Ammon's horn (tissue), 1 donor: ENCODE data around the gene HCN3.
A peak's percentile ranks its signal among the peaks of the same experiment; 100 is the strongest.
"Not testable (repeated sequence)": the region's sequence is repeated elsewhere in the genome, so short reads cannot be mapped to it uniquely, and the experiment has no call there.

ENCODE experiments used
- DNase-seq: peaks from one replicate; pipeline ENCODE4 v3.0.0-alpha.2; 2016; ENCODE audit warnings: low spot score

The HCN3 gene

DNA sequence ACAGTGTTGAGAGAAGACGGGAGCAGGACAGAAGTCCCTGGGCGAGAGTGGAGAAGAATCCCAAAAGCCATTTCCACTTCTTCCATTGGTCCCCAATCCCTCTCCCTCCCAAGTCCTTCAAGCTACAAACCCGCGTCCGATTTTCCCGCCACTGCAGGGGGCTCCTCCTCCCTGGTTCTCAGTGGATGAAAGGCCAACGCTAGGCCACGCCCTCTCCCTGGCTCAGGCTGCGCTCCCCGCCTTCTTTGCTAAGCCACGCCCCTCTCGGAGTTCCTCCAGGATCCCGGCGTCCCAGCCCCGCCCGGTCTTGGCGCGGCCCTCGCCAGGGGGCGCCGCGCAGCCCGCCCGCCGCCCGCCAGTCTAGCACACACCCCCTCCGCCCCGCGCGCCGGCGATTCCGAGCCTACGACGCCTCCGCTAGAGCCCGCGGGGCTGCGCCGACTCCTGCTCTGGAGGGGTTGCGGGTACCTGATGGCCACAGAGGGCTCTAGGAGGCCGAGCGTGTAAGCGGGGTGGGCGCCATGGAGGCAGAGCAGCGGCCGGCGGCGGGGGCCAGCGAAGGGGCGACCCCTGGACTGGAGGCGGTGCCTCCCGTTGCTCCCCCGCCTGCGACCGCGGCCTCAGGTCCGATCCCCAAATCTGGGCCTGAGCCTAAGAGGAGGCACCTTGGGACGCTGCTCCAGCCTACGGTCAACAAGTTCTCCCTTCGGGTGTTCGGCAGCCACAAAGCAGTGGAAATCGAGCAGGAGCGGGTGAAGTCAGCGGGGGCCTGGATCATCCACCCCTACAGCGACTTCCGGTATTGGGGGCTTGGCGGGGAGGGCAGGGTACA lies at the start of gene HCN3:
HCN3 (plus strand) TSS at position 394 of the 832 bp plus-strand sequence; CDS start at position 522, 128 bp downstream.
- peak; percentile 99 for DNase-seq

DNA sequence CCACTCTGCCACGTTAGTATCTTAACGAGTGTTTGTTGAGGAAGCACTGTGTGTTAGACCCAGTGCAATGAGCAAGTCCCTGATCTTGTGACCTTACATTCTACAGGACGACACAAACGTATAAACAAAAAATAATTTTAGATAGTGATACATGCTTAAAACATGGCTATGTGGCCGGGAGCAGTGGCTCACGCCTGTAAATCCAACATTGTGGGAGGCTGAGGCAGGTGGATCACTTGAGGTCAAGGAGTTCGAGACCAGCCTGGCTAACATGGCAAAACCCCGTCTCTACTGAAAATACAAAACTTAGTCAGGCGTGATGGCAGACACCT lies 49.2 kb upstream of the HCN3 start:
- DNase-seq: no peak

- DNase-seq: not testable (repeated sequence)
Observed at GRCh38 chr1:155231302-155231701, 46.0 kb upstream of the HCN3 start.

DNA sequence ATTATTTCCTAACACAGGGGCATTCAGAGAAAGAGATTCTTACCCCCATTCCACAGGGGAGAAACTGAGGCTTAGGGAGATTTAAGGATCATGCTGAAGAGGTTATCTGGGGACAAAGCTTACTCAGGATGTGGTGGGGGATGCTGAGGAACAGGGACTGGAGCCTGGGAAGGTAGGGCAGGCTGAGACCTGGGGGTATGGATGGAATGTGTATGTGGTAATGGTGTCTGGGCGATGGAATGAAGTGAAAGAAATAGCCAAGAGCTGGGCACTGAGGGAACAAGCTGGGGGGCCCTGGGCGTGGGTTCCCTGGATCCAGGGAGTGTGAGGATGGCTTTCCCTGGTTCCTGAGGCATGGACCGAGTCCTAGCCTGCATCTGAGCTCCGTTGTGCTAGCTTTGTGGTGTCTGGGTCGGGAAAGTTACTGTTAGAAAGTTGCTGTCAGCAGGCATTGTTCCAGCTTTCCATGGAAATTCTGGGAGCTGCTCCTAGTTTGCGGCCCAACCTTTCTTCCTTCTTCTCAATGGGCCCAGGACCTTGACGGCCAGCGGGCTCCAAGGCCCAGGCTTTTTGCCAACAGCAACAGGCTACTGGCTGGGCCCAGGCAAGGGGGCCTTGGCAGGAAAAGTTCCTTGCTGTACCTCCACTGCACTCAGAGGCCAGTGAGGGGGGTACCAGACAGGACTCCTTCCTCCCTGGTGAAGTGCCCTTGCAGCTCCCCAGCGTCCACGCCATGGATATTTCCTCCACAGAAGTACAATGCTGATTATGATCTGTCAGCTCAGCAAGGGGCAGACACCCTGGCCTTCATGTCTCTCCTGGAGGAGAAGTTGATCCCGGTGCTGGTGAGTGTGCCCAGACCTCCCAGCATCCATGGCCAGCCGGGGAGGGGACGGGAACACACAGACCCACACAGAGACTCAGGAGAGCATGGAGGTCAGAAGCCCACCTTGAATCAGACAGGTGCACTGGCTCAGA lies 45.0 kb upstream of the HCN3 start:
- peak; percentile 49 for DNase-seq

- not testable (repeated sequence) for DNase-seq
Observed at GRCh38 chr1:155233502-155233901, 43.8 kb upstream of the HCN3 start.

GRCh38 chr1:155235375-155235774 lies 41.9 kb upstream of the HCN3 start:
- DNase-seq: not testable (repeated sequence)

DNA sequence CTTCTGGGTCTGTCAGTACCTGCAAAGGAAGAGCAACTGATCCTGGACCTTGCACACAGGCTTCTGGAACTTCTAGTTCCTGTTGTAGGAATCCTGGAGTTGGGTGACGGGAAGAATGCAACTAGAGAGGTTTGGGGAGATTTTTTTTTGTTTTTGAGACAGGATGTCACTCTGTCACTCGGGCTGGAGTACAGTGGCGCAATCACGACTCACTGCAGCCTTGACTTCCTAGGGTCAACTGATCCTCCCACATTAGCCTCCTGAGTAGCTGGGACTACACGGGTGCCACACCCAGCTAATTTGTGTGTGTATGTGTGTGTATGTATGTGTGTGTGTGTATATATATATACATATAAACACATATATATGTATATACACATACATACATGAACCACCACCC lies 40.8 kb upstream of the HCN3 start:
- DNase-seq: no peak

GRCh38 chr1:155241069-155241679 lies 36.1 kb upstream of the HCN3 start:
- peak; percentile 93 for DNase-seq

DNA sequence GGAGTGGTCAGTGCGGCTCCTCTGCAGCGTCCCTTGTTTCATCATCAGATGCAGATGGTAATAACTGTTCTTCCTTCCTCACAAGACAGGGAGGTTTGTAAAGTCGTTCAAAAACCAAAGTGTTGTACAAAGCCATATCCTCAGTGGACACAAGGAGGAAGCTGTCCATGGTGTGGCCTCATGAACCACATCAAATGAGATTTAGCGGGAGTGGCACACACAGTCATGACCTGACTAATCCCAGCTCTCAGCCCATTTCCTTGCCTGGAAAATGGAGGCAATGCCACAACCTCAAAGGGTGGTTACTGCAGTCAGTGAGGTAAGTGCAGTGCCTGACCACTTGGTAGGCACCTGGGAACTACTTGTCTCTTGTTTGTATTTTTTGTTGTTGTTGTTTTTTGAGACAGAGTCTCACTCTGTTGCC lies 35.4 kb upstream of the HCN3 start:
- no peak for DNase-seq

DNA sequence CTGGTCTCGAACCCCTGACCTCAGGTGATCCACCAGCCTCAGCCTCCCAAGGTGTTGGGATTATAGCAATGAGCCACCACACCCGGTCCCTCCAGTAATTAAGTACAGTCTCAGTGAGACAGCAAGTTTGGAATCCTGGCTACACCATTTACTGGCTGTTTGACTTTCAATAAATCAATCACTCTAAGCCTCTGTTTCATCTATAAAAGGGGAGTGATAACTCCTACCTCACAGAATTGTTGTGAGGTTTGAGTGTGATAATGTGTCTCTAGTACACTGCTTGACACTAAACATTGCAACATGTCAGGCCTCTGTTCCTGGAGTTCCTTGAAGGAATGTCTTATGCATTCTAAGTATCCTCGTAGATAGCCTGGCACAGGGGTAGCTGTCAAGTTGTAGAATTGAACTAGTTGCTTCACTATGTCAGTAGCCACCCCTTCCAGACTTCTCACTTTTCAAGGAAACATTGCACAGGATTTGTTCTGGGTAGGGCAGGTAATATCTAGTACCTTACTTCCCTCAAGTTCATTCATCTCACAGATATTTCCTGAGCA lies 34.4 kb upstream of the HCN3 start:
- no peak for DNase-seq

DNA sequence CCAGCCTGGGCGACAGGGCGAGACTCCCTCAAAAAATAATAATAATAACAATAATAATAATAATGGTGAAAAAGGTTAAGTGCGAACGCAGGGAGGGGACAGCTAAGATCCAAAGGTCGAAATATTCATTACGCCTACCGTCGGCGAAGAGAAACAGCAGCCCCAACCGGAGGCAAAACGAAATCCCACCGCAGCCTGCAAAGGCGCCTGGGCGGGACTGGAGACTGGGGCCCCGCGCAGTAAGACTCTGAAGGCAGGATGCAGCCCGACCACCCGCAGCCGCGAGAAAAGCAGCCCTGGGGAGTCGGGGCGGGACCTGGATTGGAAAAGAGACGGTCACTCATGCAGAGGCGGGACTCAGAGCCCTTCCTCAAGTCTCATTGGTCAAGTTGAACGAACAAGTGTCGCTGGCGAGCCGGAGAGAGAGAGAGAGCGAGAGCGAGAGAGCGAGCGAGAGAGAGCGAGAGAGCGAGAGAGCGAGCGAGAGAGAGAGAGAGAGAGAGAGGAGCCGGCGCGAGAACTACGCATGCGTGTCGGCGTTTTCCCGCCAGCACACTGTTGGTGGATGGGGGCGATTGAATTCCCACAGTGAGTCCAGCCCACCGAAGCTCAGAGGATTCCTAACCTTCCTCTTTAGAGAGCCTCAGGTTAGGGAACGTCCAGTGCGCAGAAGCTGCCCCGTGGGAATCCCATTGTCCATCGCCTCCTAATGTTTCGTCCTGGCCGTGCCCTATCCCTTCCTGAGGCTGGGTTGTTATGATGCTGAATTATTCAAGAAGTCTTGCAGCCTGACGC lies 32.7 kb upstream of the HCN3 start:
- DNase-seq: peak; percentile 99

DNA sequence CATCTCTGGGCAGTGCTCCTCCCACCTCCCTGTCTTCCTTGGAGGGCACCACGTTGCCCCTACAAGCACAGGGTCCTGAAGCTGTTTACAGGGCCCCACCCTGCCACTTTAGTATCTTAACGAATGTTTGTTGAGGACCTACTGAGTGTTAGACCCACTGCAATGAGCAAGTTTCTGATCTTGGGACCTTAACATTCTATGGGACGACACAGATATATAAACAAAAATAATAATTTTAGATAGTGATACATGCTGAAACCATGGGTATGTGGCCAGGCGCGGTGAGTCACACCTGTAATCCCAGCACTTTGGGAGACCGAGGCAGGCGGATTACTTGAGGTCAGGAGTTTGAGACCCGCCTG lies 32.1 kb upstream of the HCN3 start:
- DNase-seq: no peak

DNA sequence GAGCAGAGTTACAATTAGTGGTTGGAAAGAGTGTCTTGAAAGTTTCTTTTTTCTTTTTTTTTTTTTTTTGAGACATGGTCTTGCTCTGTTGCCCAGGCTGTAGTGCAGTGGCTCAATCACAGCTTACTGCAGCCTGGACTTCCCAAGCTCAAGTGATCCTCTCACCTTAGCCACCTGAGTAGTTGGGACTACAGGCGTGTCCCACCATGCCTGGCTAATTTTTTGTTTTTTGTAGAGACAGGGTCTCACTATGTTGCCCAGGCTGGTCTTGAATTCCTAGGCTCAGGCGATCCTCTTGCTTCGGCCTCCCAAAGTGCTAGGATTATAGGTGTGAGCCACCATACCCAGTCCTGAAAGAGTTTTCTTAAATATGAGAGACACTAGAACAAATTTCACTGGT lies 30.5 kb upstream of the HCN3 start:
- DNase-seq: not testable (repeated sequence)

GRCh38 chr1:155247667-155248553 lies 29.4 kb upstream of the HCN3 start:
- DNase-seq: no peak

DNA sequence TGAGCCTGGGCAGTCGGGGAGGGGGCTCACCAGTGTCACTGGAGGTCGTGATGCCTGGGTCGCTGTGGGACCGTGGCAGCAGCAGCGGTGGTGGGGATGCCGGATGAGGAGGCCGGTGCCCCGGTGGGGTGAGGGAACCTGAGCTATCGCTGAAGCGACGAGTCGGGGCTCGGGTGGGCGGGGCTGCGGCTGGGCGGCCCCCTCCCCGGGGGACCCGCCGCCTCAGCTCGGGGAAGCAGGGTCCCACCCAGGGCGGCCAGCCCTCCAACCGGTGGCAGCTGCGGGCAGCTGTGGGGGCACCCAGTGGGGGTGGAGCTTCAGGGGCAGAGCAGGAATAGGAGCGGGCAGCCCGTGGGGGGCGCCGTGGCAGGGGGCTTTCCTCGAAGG lies 27.0 kb upstream of the HCN3 start:
- no peak for DNase-seq

DNA sequence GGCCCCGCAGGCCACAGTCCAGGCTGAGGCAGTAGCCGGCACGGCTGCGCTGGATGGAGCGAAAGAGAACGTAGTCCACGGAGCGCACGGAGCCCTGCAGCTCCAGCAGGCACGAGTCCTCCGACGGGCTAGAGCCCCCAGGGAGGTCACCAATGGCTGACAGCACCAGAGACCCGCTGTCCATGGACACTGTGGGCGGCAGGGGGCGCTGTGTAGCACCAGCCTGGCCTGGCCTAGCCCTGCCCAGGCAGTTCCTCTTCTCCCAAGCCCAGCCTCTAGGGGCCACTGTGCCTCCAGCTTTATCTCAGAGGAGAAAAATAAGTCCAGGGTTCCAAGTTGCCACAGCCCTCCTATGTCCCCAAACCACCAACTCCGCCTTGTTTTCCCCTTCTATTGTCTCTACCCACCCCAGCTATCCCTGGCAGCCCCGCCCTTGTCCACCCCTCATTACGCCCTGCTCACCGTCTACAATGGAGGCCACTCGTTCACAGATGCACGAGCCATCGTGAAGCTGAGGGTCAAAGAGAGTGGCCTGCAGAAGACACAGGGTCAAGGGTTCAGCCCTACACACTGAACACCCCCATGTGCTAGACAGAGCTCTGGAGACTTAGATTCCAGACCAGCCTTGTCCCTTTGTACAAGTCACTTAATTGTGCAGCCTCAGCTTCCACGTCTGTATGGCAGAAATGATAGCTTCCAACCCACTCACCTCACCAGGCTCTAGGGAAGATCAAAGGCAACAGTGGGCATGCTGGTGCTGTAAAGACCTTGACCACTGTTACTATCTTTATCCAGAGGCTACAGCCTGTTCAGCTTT lies 26.4 kb upstream of the HCN3 start:
- DNase-seq: peak; percentile 96

DNA sequence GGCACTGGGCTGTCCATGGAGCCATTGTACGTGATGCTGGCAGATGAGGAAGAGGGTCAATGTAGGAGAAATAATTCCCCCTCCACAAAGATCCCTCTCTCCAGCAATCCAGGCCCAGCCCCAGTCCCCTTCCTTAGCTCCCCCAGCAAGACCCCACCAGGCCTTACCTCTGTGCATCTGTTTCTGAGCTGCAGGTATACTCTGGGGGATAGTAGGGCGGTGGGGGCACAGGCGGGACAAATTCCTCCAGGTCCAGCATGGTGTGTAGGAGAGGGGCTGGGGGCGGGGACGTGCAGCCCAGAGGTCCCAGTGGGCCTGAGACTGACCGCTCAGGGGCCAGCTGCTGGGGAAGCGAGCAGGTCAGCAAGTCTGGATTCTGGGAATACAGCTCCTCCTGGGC lies 25.7 kb upstream of the HCN3 start:
- no peak for DNase-seq

DNA sequence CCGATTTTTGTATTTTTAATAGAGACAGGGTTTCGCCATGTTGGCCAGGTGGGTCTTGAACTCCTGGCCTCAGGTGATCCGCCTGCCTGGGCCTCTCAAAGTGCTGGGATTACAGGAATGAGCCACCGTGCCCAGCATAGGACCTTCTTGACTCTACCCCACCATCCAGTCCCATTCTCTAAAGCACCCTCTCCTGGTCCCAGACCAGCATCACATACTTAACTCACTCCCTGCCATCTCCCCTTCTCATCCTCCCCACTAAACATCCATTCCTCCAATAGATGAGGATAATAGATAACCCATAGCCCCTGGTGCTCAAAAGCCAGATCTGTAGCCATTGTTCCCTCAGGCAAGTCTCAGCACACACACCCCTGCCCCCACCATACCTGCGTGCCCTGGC lies 24.1 kb upstream of the HCN3 start:
- no peak for DNase-seq

- no peak for DNase-seq
Observed at GRCh38 chr1:155253797-155254196, 23.5 kb upstream of the HCN3 start.
